GM23338 (cell line): Measurements from ENCODE around the gene NVL. TPM values are rescaled to one million over a fixed set of nuclear protein-coding genes. Genes with fewer than 3 reads are reported as not detected.
A peak's percentile ranks its signal among the peaks of the same experiment; 100 is the strongest.

Source experiments
- ATAC-seq: fragments of 200-7000 bp; cut with Tn5 transposase; 3 replicates; pipeline ENCODE4 v1.9.1; 2020
- DNase-seq: peaks from one replicate; pipeline ENCODE4 v3.0.0-alpha.2; 2015; ENCODE audit warnings: low spot score
- H2AFZ ChIP-seq: fragments of 200-600 bp; sonication (generic); 2 replicates; pipeline ENCODE4 v1.8.0; 2016; ENCODE audit warnings: antibody characterized with exemption, mild to moderate bottlenecking, moderate library complexity
- H3F3A ChIP-seq: fragments of 200-600 bp; sonication (generic); replicated peaks from 2 replicates; pipeline ENCODE4 v1.8.0; 2017; ENCODE audit warnings: antibody characterized with exemption, mixed run types, low read depth
- H3K27ac ChIP-seq: fragments of 200-600 bp; sonication (generic); 2 replicates; pipeline ENCODE4 v1.6.1; 2016; ENCODE audit warnings: low read depth
- H3K27me3 ChIP-seq: fragments of 200-600 bp; sonication (generic); 2 replicates; pipeline ENCODE4 v1.8.0; 2016; ENCODE audit warnings: mild to moderate bottlenecking, mixed run types, moderate library complexity; ENCODE audit not compliant: insufficient read depth
- H3K36me3 ChIP-seq: fragments of 200-600 bp; sonication (generic); 2 replicates; pipeline ENCODE4 v1.8.0; 2016; ENCODE audit warnings: mild to moderate bottlenecking; ENCODE audit not compliant: insufficient read depth
- H3K4me1 ChIP-seq: fragments of 200-600 bp; sonication (generic); 2 replicates; pipeline ENCODE4 v1.8.0; 2016; ENCODE audit warnings: mild to moderate bottlenecking, moderate library complexity; ENCODE audit not compliant: insufficient read depth
- H3K4me2 ChIP-seq: fragments of 200-600 bp; sonication (generic); 2 replicates; pipeline ENCODE4 v1.7.1; 2017; ENCODE audit warnings: mixed run types
- H3K4me3 ChIP-seq: fragments of 200-600 bp; sonication (generic); 2 replicates; pipeline ENCODE4 v1.6.1; 2016; ENCODE audit warnings: mixed run types
- H3K79me2 ChIP-seq: fragments of 200-600 bp; sonication (generic); replicated peaks from 2 replicates; pipeline ENCODE4 v1.8.0; 2017; ENCODE audit warnings: mild to moderate bottlenecking; ENCODE audit not compliant: insufficient read depth
- H3K9me2 ChIP-seq: fragments of 200-600 bp; sonication (generic); 2 replicates; pipeline ENCODE4 v1.8.0; 2017; ENCODE audit not compliant: insufficient read depth
- H4K20me1 ChIP-seq: fragments of 200-600 bp; sonication (generic); replicated peaks from 2 replicates; pipeline ENCODE4 v1.8.0; 2017; ENCODE audit warnings: mild to moderate bottlenecking; ENCODE audit not compliant: insufficient read depth
- H3K27ac Mint-ChIP-seq: 2 replicates; pipeline ENCODE4 v1.8.0; 2020; ENCODE audit warnings: inconsistent platforms, mild to moderate bottlenecking, moderate library complexity, mixed read lengths
- H3K27me3 Mint-ChIP-seq: 3 replicates; pipeline ENCODE4 v1.8.0; 2022; ENCODE audit warnings: low read depth, mild to moderate bottlenecking, moderate library complexity, mixed read lengths, inconsistent platforms; ENCODE audit not compliant: insufficient read depth, poor library complexity
- H3K36me3 Mint-ChIP-seq: 3 replicates; pipeline ENCODE4 v1.8.0; 2021; ENCODE audit warnings: low read depth, mild to moderate bottlenecking, inconsistent platforms, moderate library complexity, mixed read lengths
- H3K4me1 Mint-ChIP-seq: 3 replicates; pipeline ENCODE4 v1.8.0; 2020; ENCODE audit warnings: mild to moderate bottlenecking, inconsistent platforms, mixed read lengths
- H3K4me3 Mint-ChIP-seq: 3 replicates; pipeline ENCODE4 v1.8.0; 2021; ENCODE audit warnings: moderate library complexity, mild to moderate bottlenecking, inconsistent platforms, mixed read lengths
- H3K9me3 Mint-ChIP-seq: 3 replicates; pipeline ENCODE4 v1.8.0; 2020; ENCODE audit warnings: moderate library complexity, mild to moderate bottlenecking, inconsistent platforms, mixed read lengths
- CREB1 ChIP-seq: fragments of 250-450 bp; sonication (Bioruptor Pico); IDR thresholded peaks from 2 replicates; pipeline ENCODE4 v1.5.0; 2020; ENCODE audit warnings: low read depth, mild to moderate bottlenecking, moderate library complexity
- CTCF ChIP-seq, 2 experiments: fragments of 200-600 bp in 1 of 2; sonication (generic) in 1 of 2; conservative IDR thresholded peaks; 2 replicates each; pipeline versions ENCODE4 v1.5.1 to v1.6.1; 2016 to 2017; ENCODE audit warnings: antibody characterized with exemption in 2 of 2, low read depth in 2 of 2, mild to moderate bottlenecking in 2 of 2, moderate library complexity in 1 of 2
- ETS1 ChIP-seq: IDR thresholded peaks from 2 replicates; pipeline ENCODE4 v1.6.1; 2016; ENCODE audit warnings: antibody characterized with exemption
- EZH2 ChIP-seq: fragments of 200-600 bp; sonication (generic); IDR thresholded peaks from one replicate; pipeline ENCODE4 v1.8.0; 2017; ENCODE audit warnings: antibody characterized with exemption, mild to moderate bottlenecking, low read depth; ENCODE audit not compliant: unreplicated experiment
- EZH2phosphoT487 ChIP-seq: fragments of 200-600 bp; sonication (generic); IDR thresholded peaks from one replicate; pipeline ENCODE4 v1.8.1; 2018; ENCODE audit warnings: antibody characterized with exemption; ENCODE audit not compliant: unreplicated experiment
- JUNB ChIP-seq: IDR thresholded peaks from one replicate; pipeline ENCODE4 v1.6.1; 2016; ENCODE audit warnings: antibody characterized with exemption; ENCODE audit not compliant: unreplicated experiment
- NANOG ChIP-seq: IDR thresholded peaks from 2 replicates; pipeline ENCODE4 v1.6.1; 2016; ENCODE audit warnings: antibody characterized with exemption, borderline replicate concordance
- POLR2AphosphoS5 ChIP-seq: IDR thresholded peaks from 2 replicates; pipeline ENCODE4 v1.6.1; 2016; ENCODE audit warnings: antibody characterized with exemption, low read depth
- REST ChIP-seq: IDR thresholded peaks from one replicate; pipeline ENCODE4 v1.6.1; 2018; ENCODE audit warnings: antibody characterized with exemption; ENCODE audit not compliant: unreplicated experiment
- STAT1 ChIP-seq: IDR thresholded peaks from one replicate; pipeline ENCODE4 v1.6.1; 2016; ENCODE audit warnings: antibody characterized with exemption; ENCODE audit not compliant: unreplicated experiment
- ZNF114 ChIP-seq: fragments of 250-450 bp; sonication (Bioruptor Pico); IDR thresholded peaks from 2 replicates; pipeline ENCODE4 v1.5.0; 2020; ENCODE audit warnings: mild to moderate bottlenecking, moderate library complexity
- ZNF331 ChIP-seq: fragments of 250-450 bp; sonication (Bioruptor Pico); IDR thresholded peaks from 2 replicates; pipeline ENCODE4 v1.5.0; 2020; ENCODE audit warnings: low read depth, mild to moderate bottlenecking, moderate library complexity
- polyA plus RNA-seq: library from polyadenylated mRNA; unstranded; fragments of >200 nt; fragmentation: Nextera tagmentation; extraction: Ambion mirVana; gene quantifications from 2 replicates; pipeline ENCODE4 v1.2.1, GENCODE V29; 2016
- total RNA-seq: library from RNA; depleted of rRNA; stranded (reverse); fragments of >200 nt; shearing (Covaris generic); gene quantifications from 2 replicates; pipeline ENCODE4 v1.2.3, GENCODE V29; 2014

The NVL gene
- total and polyA plus RNA-seq, 2 experiments from 2014 or later = 44.4 to 71.7 TPM

- no peaks in the 10 kb centered on the region; the same call in 1 of the 2 replicates for H3K36me3 ChIP-seq
- H3K4me1 Mint-ChIP-seq = peaks cover 20% of the 10 kb centered on the region
- no peak overlapping the region for H3K27ac Mint-ChIP-seq
- H4K20me1 ChIP-seq = peaks cover 10% of the 10 kb centered on the region
- H3F3A ChIP-seq = peaks cover 20% of the 10 kb centered on the region
- peaks cover 11% of the 10 kb centered on the region for H3K27me3 Mint-ChIP-seq
- no peaks in the 10 kb centered on the region for H3K9me3 Mint-ChIP-seq
- TF ChIP-seq ETS1 (no peak), CTCF (conservative IDR thresholded peaks at IDR 0.05; ENCODE audit: low read depth in 2 of 2) (no peak), CREB1 (no peak), JUNB (no peak), NANOG (no peak), EZH2 (no peak)
- H2AFZ ChIP-seq = no peak overlapping the region
- no peak overlapping the region for H3K27ac ChIP-seq
- no peak overlapping the region for H3K4me3 ChIP-seq
- H3K4me2 ChIP-seq = 0 out of 2 replicates have a peak overlapping the region, but pooled peaks have one; percentile 20
- peaks cover 15% of the 10 kb centered on the region; the same call in 1 of the 2 replicates for H3K4me1 ChIP-seq
- peak overlapping the region; percentile 84 for H3K4me3 Mint-ChIP-seq
- peaks cover 66% of the 10 kb centered on the region for H3K79me2 ChIP-seq
- DNase-seq (no peak), ATAC-seq (no peak)
- H3K27me3 ChIP-seq = no peaks in the 10 kb centered on the region
- peaks cover 29% of the 10 kb centered on the region for H3K36me3 Mint-ChIP-seq
- H3K9me2 ChIP-seq = no peaks in the 10 kb centered on the region
Observed at GRCh38 chr1:224185208-224185607, 144.8 kb downstream of the NVL start.

- Mint-ChIP-seq H3K27ac (no peak overlapping the region), H3K4me1 (peaks cover 20% of the 10 kb centered on the region), H3K9me3 (no peaks in the 10 kb centered on the region), H3K27me3 (peaks cover 11% of the 10 kb centered on the region), H3K4me3 (peak overlapping the region; percentile 84), H3K36me3 (peaks cover 28% of the 10 kb centered on the region)
- Histone ChIP-seq H2AFZ (peak overlapping the region; percentile 81), H3F3A (peaks cover 20% of the 10 kb centered on the region), H3K36me3 (no peaks in the 10 kb centered on the region; the same call in 1 of the 2 replicates), H3K9me2 (no peaks in the 10 kb centered on the region), H3K27ac (peak overlapping the region; percentile 18; the same call in 1 of the 2 replicates), H3K4me3 (peak overlapping the region; percentile 94), H3K79me2 (peaks cover 51% of the 10 kb centered on the region), H4K20me1 (peaks cover 6% of the 10 kb centered on the region), H3K27me3 (no peaks in the 10 kb centered on the region), H3K4me2 (peak overlapping the region; percentile 99), H3K4me1 (peaks cover 15% of the 10 kb centered on the region; the same call in 1 of the 2 replicates)
- ATAC-seq (peak; percentile 68), DNase-seq (peak; percentile 59)
- no peak for TF ChIP-seq STAT1
- TF ChIP-seq ZNF114 (CRISPR knock-in tag) = no peak
- peak in 1 of 2 experiments; percentile 21; a peak in 1 of 4 replicates for TF ChIP-seq CTCF (conservative IDR thresholded peaks at IDR 0.05; ENCODE audit: low read depth in 2 of 2)
- TF ChIP-seq ZNF331 (CRISPR knock-in tag) = no peak
- TF ChIP-seq EZH2phosphoT487 = no peak
- no peak for TF ChIP-seq ETS1
- no peak; the same call in 1 of the 2 replicates for TF ChIP-seq POLR2AphosphoS5
- TF ChIP-seq REST = no peak
- TF ChIP-seq NANOG = no peak
Observed at GRCh38 chr1:224183591-224184312, 146.2 kb downstream of the NVL start.
